Stomach (tissue), 9 donors: Measurements from ENCODE around the gene AEBP2. TPM values are rescaled to one million over a fixed set of nuclear protein-coding genes. Genes with fewer than 3 reads are reported as not detected.
A peak's percentile ranks its signal among the peaks of the same experiment; 100 is the strongest.

Experiments used
- DNase-seq, 2 donors: peaks; one replicate each; pipeline versions ENCODE4 v3.0.0 to v3.0.0-alpha.2; 2013 to 2019
- H3K27ac ChIP-seq, 5 donors: fragments of 200-600 bp in 4 of 5; sonication (generic) in 4 of 5; one replicate each; pipeline ENCODE4 v1.5.1; 2013 to 2019; ENCODE audit warnings: mild to moderate bottlenecking in 1 of 5, moderate library complexity in 1 of 5
- H3K27me3 ChIP-seq, 3 donors: fragments of 200-600 bp; sonication (generic); one replicate each; pipeline ENCODE4 v1.5.1; 2017 to 2019; ENCODE audit warnings: mixed run types in 1 of 3
- H3K36me3 ChIP-seq, 4 donors: fragments of 200-600 bp; sonication (generic); 1 replicate in 3 of 4; 2 replicates in 1 of 4; pipeline ENCODE4 v1.5.1; 2016 to 2019
- H3K4me1 ChIP-seq, 4 donors: fragments of 200-600 bp; sonication (generic); one replicate each; pipeline ENCODE4 v1.5.1; 2016 to 2019
- H3K4me3 ChIP-seq, 4 donors: fragments of 200-600 bp; sonication (generic) in 3 of 4; one replicate each; pipeline ENCODE4 v1.5.1; 2016 to 2019; ENCODE audit warnings: mild to moderate bottlenecking in 1 of 4
- H3K9me3 ChIP-seq, 4 donors: fragments of 200-600 bp; sonication (generic); one replicate each; pipeline ENCODE4 v1.5.1; 2016 to 2019
- EP300 ChIP-seq: sonication (generic); formaldehyde crosslinking; IDR thresholded peaks from one replicate; pipeline ENCODE4 v1.6.1; 2017; ENCODE audit warnings: antibody characterized with exemption
- POLR2A ChIP-seq, 4 donors: fragments of 450-650 bp; IDR thresholded peaks; one replicate each; pipeline ENCODE4 v1.6.1; 2016; ENCODE audit warnings: antibody characterized with exemption in 4 of 4, control low read depth in 2 of 4, mild to moderate bottlenecking in 1 of 4, moderate library complexity in 1 of 4
- POLR2AphosphoS5 ChIP-seq, 3 donors: sonication (generic); formaldehyde crosslinking; IDR thresholded peaks; one replicate each; pipeline ENCODE4 v1.6.1; 2016; ENCODE audit warnings: antibody characterized with exemption in 3 of 3
- WGBS, 5 donors: extraction: QIAGEN DNeasy Blood & Tissue Kit in 3 of 5; methylation state at CpG; one replicate each; pipeline versions ENCODE4 v1.1.5 to v1.1.7; 2013 to 2018; 5-methylcytosine and 5-hydroxymethylcytosine counted together
- intact Hi-C: fragments of 100-400 bp; cut with DNase I; formaldehyde crosslinking; loops from one replicate; pipeline ENCODE4 v1.15.1; 2023; ENCODE audit warnings: low total_unique reads
- polyA plus RNA-seq, 3 donors: library from polyadenylated mRNA; stranded (reverse); fragments of 200-250 nt; gene quantifications; one replicate each; pipeline ENCODE4 v1.2.3, GENCODE V29; 2013
- total RNA-seq, 5 donors: library from RNA; depleted of rRNA; stranded (reverse); fragments of >200 nt; gene quantifications; one replicate each; pipeline versions ENCODE4 v1.1.0 to v1.2.3, GENCODE V29; 2014 to 2016
- TF ChIP-seq, protein P1 (sequence below), 7 experiments: fragments of 450-650 bp in 4 of 7; fragments of 200-600 bp in 3 of 7; sonication (generic) in 3 of 7; IDR thresholded peaks; one replicate each; pipeline ENCODE4 v1.5.1; 2016 to 2019; ENCODE audit warnings: antibody characterized with exemption in 7 of 7, control low read depth in 2 of 7, mild to moderate bottlenecking in 1 of 7
- donor health status: healthy with polysubstance abuse.
- donor health status: Bipolar disorder and iron deficiency.
- donor health status: healthy.

AEBP2 gene
- total and polyA plus RNA-seq, 8 donors, result 8.6 to 51.8 (median 24.3) TPM

GRCh38 chr12:19517583-19517982, 78.3 kb downstream of the AEBP2 start:
- Histone ChIP-seq H3K4me1 (peaks cover 0 to 32% (median 12%) of the 10 kb centered on the region in 4 donors), H3K4me3 (no peak overlapping the region), H3K36me3 (peaks cover 0 to 38% (median 27%) of the 10 kb centered on the region in 4 donors), H3K27me3 (no peaks in the 10 kb centered on the region), H3K27ac (no peak overlapping the region), H3K9me3 (no peaks in the 10 kb centered on the region)
- intact Hi-C loops, result no loop called here
- TF ChIP-seq, protein P1, sequence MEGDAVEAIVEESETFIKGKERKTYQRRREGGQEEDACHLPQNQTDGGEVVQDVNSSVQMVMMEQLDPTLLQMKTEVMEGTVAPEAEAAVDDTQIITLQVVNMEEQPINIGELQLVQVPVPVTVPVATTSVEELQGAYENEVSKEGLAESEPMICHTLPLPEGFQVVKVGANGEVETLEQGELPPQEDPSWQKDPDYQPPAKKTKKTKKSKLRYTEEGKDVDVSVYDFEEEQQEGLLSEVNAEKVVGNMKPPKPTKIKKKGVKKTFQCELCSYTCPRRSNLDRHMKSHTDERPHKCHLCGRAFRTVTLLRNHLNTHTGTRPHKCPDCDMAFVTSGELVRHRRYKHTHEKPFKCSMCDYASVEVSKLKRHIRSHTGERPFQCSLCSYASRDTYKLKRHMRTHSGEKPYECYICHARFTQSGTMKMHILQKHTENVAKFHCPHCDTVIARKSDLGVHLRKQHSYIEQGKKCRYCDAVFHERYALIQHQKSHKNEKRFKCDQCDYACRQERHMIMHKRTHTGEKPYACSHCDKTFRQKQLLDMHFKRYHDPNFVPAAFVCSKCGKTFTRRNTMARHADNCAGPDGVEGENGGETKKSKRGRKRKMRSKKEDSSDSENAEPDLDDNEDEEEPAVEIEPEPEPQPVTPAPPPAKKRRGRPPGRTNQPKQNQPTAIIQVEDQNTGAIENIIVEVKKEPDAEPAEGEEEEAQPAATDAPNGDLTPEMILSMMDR (IDR thresholded peaks at IDR 0.05), result no peak
- TF ChIP-seq EP300, result no peak
- TF ChIP-seq POLR2A (IDR thresholded peaks at IDR 0.05), result no peak
- no peak for TF ChIP-seq POLR2AphosphoS5 (IDR thresholded peaks at IDR 0.05)
- peak in 1 of 2 donors; percentile 69 for DNase-seq
- WGBS, 5 donors, result 65 to 81% (median 77%) methylated on average over 1 of the region's 1 CpG

- intact Hi-C loops, result no loop called here
- Histone ChIP-seq H3K27ac (no peak overlapping the region), H3K27me3 (no peaks in the 10 kb centered on the region), H3K36me3 (peaks cover 0 to 32% (median 25%) of the 10 kb centered on the region in 4 donors), H3K4me1 (peaks cover 0 to 32% (median 12%) of the 10 kb centered on the region in 4 donors), H3K4me3 (no peak overlapping the region), H3K9me3 (no peaks in the 10 kb centered on the region)
- TF ChIP-seq POLR2A (IDR thresholded peaks at IDR 0.05), result no peak
- TF ChIP-seq, protein P1 (IDR thresholded peaks at IDR 0.05), result no peak
- TF ChIP-seq POLR2AphosphoS5 (IDR thresholded peaks at IDR 0.05), result no peak
- TF ChIP-seq EP300, result no peak
- DNase-seq, result no peak
- WGBS, 5 donors, result 13 to 44% (median 24%) methylated on average over 1 of the region's 1 CpG
These were observed 78.9 kb downstream of the AEBP2 start for GRCh38 chr12:19518209-19518608.

DNA sequence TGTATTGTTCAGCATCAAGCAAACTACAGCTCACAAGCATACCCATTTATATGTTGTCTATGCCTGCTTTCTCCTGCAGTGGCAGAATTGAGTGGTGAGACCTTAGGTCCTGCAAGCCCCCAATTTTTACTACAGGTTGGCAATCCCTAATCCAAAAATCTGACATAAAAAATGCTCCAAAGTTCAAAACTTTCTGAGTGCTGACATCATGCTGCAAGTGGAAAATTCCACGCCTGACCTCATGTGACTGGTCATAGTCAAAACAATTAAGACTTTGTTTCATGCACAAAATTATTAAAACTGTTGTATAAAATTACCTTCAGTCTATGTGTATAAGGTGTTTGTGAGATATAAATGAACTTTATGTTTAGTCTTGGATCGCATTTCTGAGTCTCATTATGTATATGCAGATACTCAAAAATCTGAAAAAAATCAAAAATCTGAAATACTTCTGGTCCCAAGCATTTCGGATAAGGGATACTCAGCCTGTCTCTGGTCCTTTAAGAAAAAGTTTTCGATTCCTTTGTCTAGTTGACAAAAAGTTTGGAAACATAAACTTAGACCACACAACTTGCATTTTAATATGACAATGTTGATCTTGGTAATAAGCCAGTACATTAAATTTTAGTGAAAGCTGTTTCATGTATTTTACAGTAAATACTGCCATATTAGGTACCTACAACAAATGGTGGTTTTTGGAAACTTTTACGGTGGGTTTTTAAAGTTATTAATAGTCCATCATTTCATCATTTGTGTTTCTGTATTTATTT, 81.5 kb downstream of the AEBP2 start:
- WGBS, 5 donors, result 78 to 87% (median 83%) methylated on average over 5 of the region's 5 CpGs
- no peak for DNase-seq
- no peaks in the 10 kb centered on the region for H3K27me3 ChIP-seq
- H3K4me3 ChIP-seq, result no peak overlapping the region
- H3K27ac ChIP-seq, result no peak overlapping the region
- no peaks in the 10 kb centered on the region for H3K9me3 ChIP-seq
- peaks cover 0 to 32% (median 12%) of the 10 kb centered on the region in 4 donors for H3K4me1 ChIP-seq
- intact Hi-C loops, result no loop called here
- no peak for TF ChIP-seq POLR2A (IDR thresholded peaks at IDR 0.05)
- no peak for TF ChIP-seq EP300
- TF ChIP-seq POLR2AphosphoS5 (IDR thresholded peaks at IDR 0.05), result no peak
- TF ChIP-seq, protein P1 (IDR thresholded peaks at IDR 0.05), result no peak
- peaks cover 0 to 13% (median 11%) of the 10 kb centered on the region in 4 donors for H3K36me3 ChIP-seq

- no peak for TF ChIP-seq POLR2A (IDR thresholded peaks at IDR 0.05)
- no peak for TF ChIP-seq POLR2AphosphoS5 (IDR thresholded peaks at IDR 0.05)
- TF ChIP-seq, protein P1 (IDR thresholded peaks at IDR 0.05), result no peak
- no peak for TF ChIP-seq EP300
- WGBS, 5 donors, result 86 to 93% (median 90%) methylated on average over 7 of the region's 7 CpGs
- Histone ChIP-seq H3K4me1 (peaks cover 0 to 19% (median 4%) of the 10 kb centered on the region in 4 donors), H3K36me3 (peaks cover 0 to 10% (median 8%) of the 10 kb centered on the region in 4 donors), H3K27me3 (no peaks in the 10 kb centered on the region), H3K4me3 (no peak overlapping the region), H3K9me3 (no peaks in the 10 kb centered on the region), H3K27ac (no peak overlapping the region)
- intact Hi-C loops, result no loop called here
- no peak for DNase-seq
These were observed 86.0 kb downstream of the AEBP2 start for GRCh38 chr12:19525274-19525673.
